Endodermal cell (in vitro differentiated cells): ENCODE data around the gene MARCHF3. TPM values are rescaled to one million over a fixed set of nuclear protein-coding genes. Genes with fewer than 3 reads are reported as not detected.

Experiments used
- DNase-seq: peaks from one replicate; pipeline ENCODE4 v3.0.0-alpha.2; 2017
- H3K27ac ChIP-seq: 2 replicates; pipeline ENCODE4 v1.5.1; 2013; ENCODE audit warnings: mild to moderate bottlenecking, low read depth, low read length, moderate library complexity
- H3K27me3 ChIP-seq: 2 replicates; pipeline ENCODE4 v1.6.1; 2013; ENCODE audit warnings: mild to moderate bottlenecking, low read length, moderate library complexity; ENCODE audit not compliant: insufficient read depth, control insufficient read depth, poor library complexity, severe bottlenecking
- H3K36me3 ChIP-seq: 2 replicates; pipeline ENCODE4 v1.7.0; 2013; ENCODE audit warnings: mild to moderate bottlenecking, low read length, moderate library complexity; ENCODE audit not compliant: control insufficient read depth, insufficient read depth
- H3K4me1 ChIP-seq: one replicate; pipeline ENCODE4 v1.7.0; 2013; ENCODE audit warnings: low read length; ENCODE audit not compliant: control insufficient read depth, insufficient read depth
- H3K4me3 ChIP-seq: 2 replicates; pipeline ENCODE4 v1.5.1; 2013; ENCODE audit warnings: mild to moderate bottlenecking, low read length, moderate library complexity
- H3K9ac ChIP-seq: 2 replicates; pipeline ENCODE4 v1.6.1; 2013; ENCODE audit warnings: mild to moderate bottlenecking, low read length, moderate library complexity; ENCODE audit not compliant: poor library complexity, severe bottlenecking; ENCODE audit errors: extremely low read depth
- H3K9me3 ChIP-seq: 2 replicates; pipeline ENCODE4 v1.6.1; 2013; ENCODE audit warnings: mild to moderate bottlenecking, low read length, moderate library complexity; ENCODE audit not compliant: control insufficient read depth
- H3K27ac Mint-ChIP-seq: 2 replicates; pipeline ENCODE4 v1.8.0; 2020; ENCODE audit warnings: mixed read lengths
- H3K27me3 Mint-ChIP-seq: 2 replicates; pipeline ENCODE4 v1.8.0; 2021; ENCODE audit warnings: mild to moderate bottlenecking, mixed read lengths; ENCODE audit not compliant: insufficient read depth
- H3K36me3 Mint-ChIP-seq: 2 replicates; pipeline ENCODE4 v1.8.0; 2020; ENCODE audit warnings: low read depth, mixed read lengths
- H3K4me1 Mint-ChIP-seq: 2 replicates; pipeline ENCODE4 v1.8.0; 2020; ENCODE audit warnings: mixed read lengths
- H3K4me3 Mint-ChIP-seq: 2 replicates; pipeline ENCODE4 v1.8.0; 2020; ENCODE audit warnings: mild to moderate bottlenecking, moderate library complexity, mixed read lengths
- H3K9me3 Mint-ChIP-seq: 2 replicates; pipeline ENCODE4 v1.8.0; 2020; ENCODE audit warnings: mild to moderate bottlenecking, mixed read lengths
- WGBS, 2 experiments: methylation state at CpG; one replicate each; pipeline versions ENCODE4 v1.1.5 to v1.1.7; 2013; ENCODE audit warnings: missing lambda C conversion rate in 2 of 2, mixed read lengths in 1 of 2; ENCODE audit not compliant: insufficient coverage in 1 of 2, insufficient read length in 1 of 2; 5-methylcytosine and 5-hydroxymethylcytosine counted together
- total RNA-seq, 2 donors: library from RNA; stranded (reverse); fragmentation: NEBNext Ultra II Directional in 1 of 2; extraction: Animal tissue kit (Norgen Biotek cat#: 25700) in 1 of 2; gene quantifications; 2 replicates in 1 of 2; 3 replicates in 1 of 2; pipeline ENCODE4 v1.2.1, GENCODE V29; 2021
- TF ChIP-seq, protein P1 (sequence below): fragments of 200-600 bp; sonication (generic); conservative IDR thresholded peaks from 2 replicates; pipeline ENCODE4 v1.5.0; 2021; ENCODE audit warnings: antibody characterized with exemption, mild to moderate bottlenecking

The MARCHF3 gene
- total RNA-seq, 2 donors from 2014 or later: 4.4 to 11.3 TPM

DNA sequence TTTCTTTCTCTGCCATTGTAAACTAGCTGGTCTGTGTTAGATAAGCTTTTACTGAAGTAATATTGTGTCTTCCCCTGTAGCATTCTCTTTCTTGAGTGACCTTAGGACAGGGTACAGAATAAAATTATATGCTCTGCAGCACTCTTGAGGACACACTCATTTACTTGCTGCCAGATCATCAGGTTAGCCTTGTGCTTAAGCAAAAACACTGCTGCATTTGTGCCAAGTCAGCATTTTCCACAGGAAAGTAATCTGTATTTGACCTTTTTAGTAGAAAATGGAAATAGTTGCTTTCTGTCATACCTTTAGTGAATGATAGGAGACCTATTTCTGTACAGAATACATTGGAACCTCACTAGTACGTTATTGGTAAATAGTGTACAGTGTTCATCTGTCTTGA, 199.2 kb downstream of the MARCHF3 start:
- Mint-ChIP-seq H3K9me3 (no peaks in the 10 kb centered on the region), H3K4me1 (peaks cover 8% of the 10 kb centered on the region), H3K27ac (no peak overlapping the region), H3K36me3 (peaks cover 75% of the 10 kb centered on the region), H3K27me3 (no peaks in the 10 kb centered on the region), H3K4me3 (no peak overlapping the region)
- no peak for DNase-seq
- TF ChIP-seq, protein P1, sequence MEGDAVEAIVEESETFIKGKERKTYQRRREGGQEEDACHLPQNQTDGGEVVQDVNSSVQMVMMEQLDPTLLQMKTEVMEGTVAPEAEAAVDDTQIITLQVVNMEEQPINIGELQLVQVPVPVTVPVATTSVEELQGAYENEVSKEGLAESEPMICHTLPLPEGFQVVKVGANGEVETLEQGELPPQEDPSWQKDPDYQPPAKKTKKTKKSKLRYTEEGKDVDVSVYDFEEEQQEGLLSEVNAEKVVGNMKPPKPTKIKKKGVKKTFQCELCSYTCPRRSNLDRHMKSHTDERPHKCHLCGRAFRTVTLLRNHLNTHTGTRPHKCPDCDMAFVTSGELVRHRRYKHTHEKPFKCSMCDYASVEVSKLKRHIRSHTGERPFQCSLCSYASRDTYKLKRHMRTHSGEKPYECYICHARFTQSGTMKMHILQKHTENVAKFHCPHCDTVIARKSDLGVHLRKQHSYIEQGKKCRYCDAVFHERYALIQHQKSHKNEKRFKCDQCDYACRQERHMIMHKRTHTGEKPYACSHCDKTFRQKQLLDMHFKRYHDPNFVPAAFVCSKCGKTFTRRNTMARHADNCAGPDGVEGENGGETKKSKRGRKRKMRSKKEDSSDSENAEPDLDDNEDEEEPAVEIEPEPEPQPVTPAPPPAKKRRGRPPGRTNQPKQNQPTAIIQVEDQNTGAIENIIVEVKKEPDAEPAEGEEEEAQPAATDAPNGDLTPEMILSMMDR: no peak
- WGBS, 2 experiments: 100% methylated on average over 1 of the region's 1 CpG
- Histone ChIP-seq H3K4me1 (no peaks in the 10 kb centered on the region), H3K9ac (no peak overlapping the region), H3K27me3 (no peaks in the 10 kb centered on the region), H3K27ac (no peak overlapping the region), H3K36me3 (peaks cover 98% of the 10 kb centered on the region), H3K4me3 (no peak overlapping the region), H3K9me3 (peaks cover 4% of the 10 kb centered on the region)

DNA sequence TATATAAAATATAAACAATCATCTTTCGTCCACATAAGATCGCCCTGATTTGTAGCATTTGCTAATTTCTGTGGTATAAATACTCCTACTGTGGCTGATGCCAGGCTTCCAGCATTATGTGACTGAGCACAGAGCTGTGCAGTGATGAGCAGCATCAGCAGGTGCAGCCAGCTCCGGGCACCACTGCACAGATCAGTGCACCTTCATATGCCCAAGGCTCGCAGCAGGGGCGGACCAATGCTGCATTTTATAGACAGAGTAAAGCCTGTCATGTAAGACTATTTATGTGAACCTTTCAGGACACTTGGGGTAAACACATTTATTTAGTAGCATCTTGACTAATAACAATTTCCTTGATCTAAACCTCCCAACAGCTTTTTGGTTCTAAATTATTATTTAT, 200.3 kb downstream of the MARCHF3 start:
- 99% methylated on average over 5 of the region's 5 CpGs; no CpG with 5 or more reads in 1 of the 2 experiments for WGBS, 2 experiments
- TF ChIP-seq, protein P1: no peak
- no peak overlapping the region for H3K4me3 ChIP-seq
- H3K36me3 Mint-ChIP-seq: peaks cover 75% of the 10 kb centered on the region
- H3K9me3 Mint-ChIP-seq: no peaks in the 10 kb centered on the region
- H3K4me1 ChIP-seq: no peaks in the 10 kb centered on the region
- H3K27ac Mint-ChIP-seq: no peak overlapping the region
- peaks cover 8% of the 10 kb centered on the region for H3K4me1 Mint-ChIP-seq
- no peaks in the 10 kb centered on the region for H3K27me3 Mint-ChIP-seq
- H3K36me3 ChIP-seq: peaks cover 98% of the 10 kb centered on the region
- H3K9me3 ChIP-seq: peaks cover 4% of the 10 kb centered on the region
- DNase-seq: no peak
- no peak overlapping the region for H3K9ac ChIP-seq
- no peak overlapping the region for H3K27ac ChIP-seq
- H3K4me3 Mint-ChIP-seq: no peak overlapping the region
- no peaks in the 10 kb centered on the region for H3K27me3 ChIP-seq

DNA sequence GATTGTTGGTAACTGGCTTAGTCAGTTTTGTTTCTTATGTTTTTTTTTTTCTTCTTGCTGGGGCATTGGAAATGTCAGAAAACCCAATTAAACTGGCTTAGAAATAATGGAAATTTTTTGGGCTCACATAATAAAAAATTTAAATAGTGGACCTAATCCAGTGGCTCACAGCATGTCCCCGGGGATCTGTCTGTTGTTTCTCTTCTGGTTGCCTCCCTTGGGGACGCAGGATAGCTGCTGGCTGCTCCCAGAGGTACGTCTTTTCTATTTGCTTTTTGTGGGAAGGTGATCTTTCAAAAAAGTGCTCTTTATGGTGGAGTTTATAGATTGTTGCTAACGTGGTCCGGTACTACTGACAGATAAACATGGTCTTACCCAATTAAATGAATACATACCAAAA, 201.3 kb downstream of the MARCHF3 start:
- Histone ChIP-seq H3K27ac (no peak overlapping the region), H3K4me1 (no peaks in the 10 kb centered on the region), H3K9me3 (peaks cover 4% of the 10 kb centered on the region), H3K36me3 (peaks cover 97% of the 10 kb centered on the region), H3K9ac (no peak overlapping the region), H3K4me3 (no peak overlapping the region), H3K27me3 (no peaks in the 10 kb centered on the region)
- Mint-ChIP-seq H3K27ac (peak overlapping the region; percentile 5), H3K9me3 (no peaks in the 10 kb centered on the region), H3K36me3 (peaks cover 72% of the 10 kb centered on the region), H3K4me1 (peaks cover 8% of the 10 kb centered on the region), H3K27me3 (no peaks in the 10 kb centered on the region), H3K4me3 (no peak overlapping the region)
- TF ChIP-seq, protein P1: no peak
- no peak for DNase-seq
- WGBS, 2 experiments: 96 to 100% methylated on average over 2 to 5 of the region's 5 CpGs
